T47D (cell line): ENCODE results near the gene SUDS3.
"Not testable (repeated sequence)": the region's sequence is repeated elsewhere in the genome, so short reads cannot be mapped to it uniquely, and the experiment has no call there.

Experiments
- DNase-seq, 2 experiments: peaks; one replicate each; pipeline versions ENCODE4 v3.0.0 to v3.0.0-alpha.2; 2011 to 2012; ENCODE audit warnings: low read depth in 1 of 2, low spot score in 1 of 2
- JUND ChIP-seq: IDR thresholded peaks from 2 replicates; pipeline ENCODE4 v1.6.1; 2012; ENCODE audit warnings: low read depth
- in situ Hi-C: cut with HindIII; loops from 2 replicates; pipeline ENCODE4 v1.10.0; 2016; ENCODE audit warnings: low sequenced_read_pairs, low pct_unique_long_range_greater_than_20kb

SUDS3 gene

GRCh38 chr12:118377884-118378470 lies 1.6 kb downstream of the SUDS3 start:
- in situ Hi-C loops: no loop called here
- peak; percentile 48 to 75 for DNase-seq
- no peak for TF ChIP-seq JUND

- TF ChIP-seq JUND: no peak
- DNase-seq: no peak
- in situ Hi-C loops: no loop called here
Measured at GRCh38 chr12:118391424-118391823, 15.1 kb downstream of the SUDS3 start.

- no peak for DNase-seq
- in situ Hi-C loops: no loop called here
- TF ChIP-seq JUND: no peak
Measured at GRCh38 chr12:118391836-118392235, 15.5 kb downstream of the SUDS3 start.

- in situ Hi-C loops: no loop called here
- no peak for TF ChIP-seq JUND
- DNase-seq: no peak
Measured at GRCh38 chr12:118397708-118398440, 21.5 kb downstream of the SUDS3 start.

- in situ Hi-C loops: no loop called here
- TF ChIP-seq JUND: no peak
- DNase-seq: no peak
Measured at GRCh38 chr12:118398524-118398923, 22.2 kb downstream of the SUDS3 start.

- in situ Hi-C loops: no loop called here
- DNase-seq: no peak
- TF ChIP-seq JUND: no peak
Measured at GRCh38 chr12:118398940-118399339, 22.6 kb downstream of the SUDS3 start.

- no peak for DNase-seq
- TF ChIP-seq JUND: no peak
- in situ Hi-C loops: no loop called here
Measured at GRCh38 chr12:118402251-118402650, 25.9 kb downstream of the SUDS3 start.

GRCh38 chr12:118404876-118405521 lies 28.6 kb downstream of the SUDS3 start:
- TF ChIP-seq JUND: no peak
- peak; percentile 37 to 72 for DNase-seq
- in situ Hi-C loops: no loop called here

- in situ Hi-C loops, DNase-seq: not testable (repeated sequence)
Measured at GRCh38 chr12:118408241-118408640, 31.9 kb downstream of the SUDS3 start.

GRCh38 chr12:118409834-118410233 lies 33.5 kb downstream of the SUDS3 start:
- no peak for TF ChIP-seq JUND
- no peak for DNase-seq
- in situ Hi-C loops: no loop called here

- DNase-seq: no peak
- TF ChIP-seq JUND: no peak
- in situ Hi-C loops: no loop called here
Measured at GRCh38 chr12:118417942-118418341, 41.6 kb downstream of the SUDS3 start.

GRCh38 chr12:118418385-118419057 lies 42.2 kb downstream of the SUDS3 start:
- DNase-seq: no peak
- no peak for TF ChIP-seq JUND
- in situ Hi-C loops: no loop called here

GRCh38 chr12:118420673-118421072 lies 44.3 kb downstream of the SUDS3 start:
- in situ Hi-C loops: no loop called here
- no peak for TF ChIP-seq JUND
- DNase-seq: no peak
